Femur (tissue), 1 donor: Measurements from ENCODE around the gene CERT1.

Experiments
- DNase-seq: peaks from one replicate; pipeline ENCODE4 v3.0.0-alpha.2; 2017

Gene CERT1

DNA sequence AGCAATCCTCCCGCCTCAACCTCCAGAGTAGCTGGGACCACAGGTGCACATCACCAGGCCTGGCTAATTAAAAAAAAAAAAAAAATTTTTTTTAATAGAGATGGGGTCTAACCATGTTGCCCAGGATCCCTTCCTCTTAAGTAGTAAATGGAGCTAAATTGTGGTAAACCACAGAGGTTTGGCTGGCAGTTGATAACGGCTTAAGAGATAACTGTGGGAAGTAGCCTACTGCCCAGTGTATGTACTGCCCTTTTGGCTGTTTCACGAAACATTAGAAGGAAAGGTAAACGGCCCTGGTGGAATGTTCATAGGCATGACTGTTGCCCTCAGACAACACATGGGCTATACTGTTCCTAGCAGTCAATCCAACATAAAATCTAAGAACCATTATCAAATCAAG lies 130.0 kb downstream of the CERT1 start:
- DNase-seq: no peak

DNA sequence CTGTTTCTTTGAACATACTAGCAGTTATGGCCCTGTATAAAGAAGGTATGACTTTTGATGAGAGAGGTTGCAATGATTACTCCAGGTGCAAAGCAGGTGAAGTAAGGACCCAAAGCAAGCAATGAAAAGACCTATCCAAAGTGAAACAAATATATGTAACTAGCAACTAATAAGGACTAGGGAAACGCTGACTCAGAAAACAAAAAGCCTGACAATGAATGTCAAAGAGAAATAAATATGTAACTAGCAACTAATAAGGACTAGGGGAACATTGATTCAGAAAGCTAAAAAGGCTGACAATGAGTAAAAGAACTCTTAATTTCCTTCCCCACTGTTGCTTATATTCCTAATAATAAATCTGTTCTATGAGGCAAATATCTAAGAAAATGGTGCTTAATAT lies 131.3 kb downstream of the CERT1 start:
- no peak for DNase-seq

DNA sequence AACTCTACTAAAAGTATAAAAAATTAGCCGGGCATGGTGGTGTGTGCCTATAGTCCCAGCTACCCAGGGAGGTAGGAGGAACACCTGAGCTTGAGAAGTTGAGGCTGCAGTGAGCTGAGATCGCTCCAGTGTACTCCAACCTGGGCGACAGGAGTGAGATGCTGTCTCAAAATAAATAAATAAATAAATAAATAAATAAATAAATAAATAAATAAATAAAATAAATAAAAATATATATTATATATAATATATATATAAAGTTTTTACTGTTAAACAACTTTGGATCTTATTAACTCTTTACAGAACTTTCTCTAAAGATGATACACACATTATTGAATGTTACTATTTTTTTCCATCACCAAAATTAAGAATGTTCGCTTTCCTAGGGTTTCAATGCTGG lies 136.0 kb downstream of the CERT1 start:
- DNase-seq: no peak

DNA sequence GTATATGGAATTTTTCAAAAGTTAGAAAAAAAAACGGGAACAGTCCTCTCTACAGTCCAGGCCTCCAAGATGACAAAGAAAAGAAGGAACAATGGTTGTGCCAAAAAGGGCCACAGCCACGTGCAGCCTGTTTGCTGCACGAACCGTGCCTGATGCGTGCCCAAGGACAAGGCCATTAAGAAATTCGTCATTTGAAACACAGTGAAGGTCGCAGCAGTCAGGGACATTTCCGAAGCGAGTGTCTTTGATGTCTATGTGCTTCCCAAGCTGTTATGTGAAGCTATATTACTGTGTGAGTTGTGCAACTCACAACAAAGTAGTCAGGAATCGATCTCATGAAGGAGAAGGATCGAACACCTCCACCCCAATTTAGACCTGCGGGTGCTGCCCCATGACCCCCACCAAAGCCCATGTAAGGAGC lies 137.0 kb downstream of the CERT1 start:
- DNase-seq: no peak

DNA sequence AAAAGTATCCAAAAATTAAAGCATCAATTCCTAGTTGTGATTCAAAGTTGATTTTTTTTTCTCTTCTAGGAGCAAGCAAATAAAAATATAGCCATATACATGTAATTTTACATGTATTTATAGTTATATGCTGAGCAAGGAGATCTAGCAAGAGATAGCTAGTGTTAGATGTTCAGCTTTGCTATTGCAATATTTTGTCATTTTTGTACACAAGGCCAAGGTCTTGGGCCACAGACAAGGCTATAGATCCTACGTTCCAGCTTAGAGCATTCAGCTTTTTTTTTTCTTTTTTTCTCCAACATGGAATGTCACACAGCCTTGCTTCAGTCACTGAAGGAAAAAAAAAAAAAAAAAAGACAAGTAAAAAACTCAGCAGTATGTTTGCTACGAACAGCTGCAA lies 137.6 kb downstream of the CERT1 start:
- no peak for DNase-seq

DNA sequence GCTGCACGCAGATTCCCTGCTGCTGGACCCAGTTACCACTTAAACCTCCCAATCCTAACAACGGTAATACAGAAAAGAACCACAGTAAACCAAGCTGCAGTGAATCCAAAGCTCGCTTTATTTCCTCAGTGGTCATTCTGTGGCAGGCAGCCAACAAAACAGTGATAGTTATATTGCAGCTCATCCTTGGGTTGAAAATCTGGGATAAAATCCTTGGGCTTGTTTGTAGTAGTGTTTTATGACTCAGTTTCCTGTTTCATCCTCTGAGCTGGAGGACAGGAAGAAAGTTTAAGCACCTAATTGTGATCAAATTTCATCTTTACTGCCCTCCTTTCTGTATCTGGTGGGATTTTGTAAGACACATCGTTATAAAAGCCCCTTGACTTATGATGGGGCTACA lies 143.0 kb downstream of the CERT1 start:
- DNase-seq: no peak

DNA sequence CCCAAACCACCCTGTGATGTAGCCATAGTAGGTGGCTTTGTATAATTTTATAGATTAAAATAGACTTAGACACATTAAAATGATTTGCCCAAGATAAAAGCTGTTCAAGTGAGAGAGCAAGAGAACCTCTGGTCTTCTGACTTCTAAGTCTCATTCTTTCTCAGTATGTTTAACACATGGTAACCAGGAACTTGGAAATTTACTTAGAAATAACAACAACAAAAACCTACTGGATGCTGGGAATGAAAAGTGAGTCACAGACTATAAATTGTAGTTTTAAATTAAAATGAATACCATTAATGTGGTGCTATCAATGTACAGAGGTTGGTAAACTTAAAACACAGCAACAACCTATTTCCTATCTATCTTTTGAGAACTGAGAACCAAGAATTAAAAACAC lies 144.0 kb downstream of the CERT1 start:
- DNase-seq: no peak

DNA sequence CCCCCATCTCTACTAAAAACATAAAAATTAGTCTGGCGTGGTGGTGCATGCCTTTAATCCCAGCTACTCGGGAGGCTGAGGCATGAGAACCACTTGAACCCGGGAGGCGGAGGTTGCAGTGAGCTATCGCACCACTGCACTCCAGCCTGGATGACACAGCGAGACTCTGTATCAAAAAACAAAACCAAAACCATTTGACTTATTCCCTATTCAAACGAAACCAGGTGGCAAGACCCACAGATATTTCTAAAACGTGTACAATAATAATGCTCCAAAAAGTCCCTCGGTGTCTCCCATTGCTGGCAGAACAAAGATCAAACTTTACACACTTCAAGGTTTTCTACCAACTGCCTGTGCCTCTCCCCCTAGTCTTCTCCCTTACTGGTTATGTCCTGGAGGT lies 144.6 kb downstream of the CERT1 start:
- DNase-seq: no peak

DNA sequence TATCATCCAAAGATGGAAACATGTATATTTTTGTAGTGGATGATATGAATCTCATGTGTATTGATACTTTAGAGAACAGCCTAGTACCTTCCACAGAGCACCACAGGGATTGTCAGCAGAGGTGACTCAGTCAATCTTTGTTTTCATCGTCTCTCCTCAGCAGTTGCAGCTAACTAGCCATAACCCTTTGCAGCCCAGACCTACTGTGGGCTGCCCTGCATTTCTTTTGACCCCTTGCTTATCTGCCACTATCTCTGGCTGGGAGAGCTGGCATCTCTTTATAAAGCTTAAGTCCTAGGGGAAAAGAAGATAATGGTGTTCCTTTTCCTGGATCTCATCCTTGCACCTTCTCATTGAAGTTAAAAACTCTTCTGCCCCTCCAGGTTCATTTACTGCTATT lies 145.7 kb downstream of the CERT1 start:
- no peak for DNase-seq

DNA sequence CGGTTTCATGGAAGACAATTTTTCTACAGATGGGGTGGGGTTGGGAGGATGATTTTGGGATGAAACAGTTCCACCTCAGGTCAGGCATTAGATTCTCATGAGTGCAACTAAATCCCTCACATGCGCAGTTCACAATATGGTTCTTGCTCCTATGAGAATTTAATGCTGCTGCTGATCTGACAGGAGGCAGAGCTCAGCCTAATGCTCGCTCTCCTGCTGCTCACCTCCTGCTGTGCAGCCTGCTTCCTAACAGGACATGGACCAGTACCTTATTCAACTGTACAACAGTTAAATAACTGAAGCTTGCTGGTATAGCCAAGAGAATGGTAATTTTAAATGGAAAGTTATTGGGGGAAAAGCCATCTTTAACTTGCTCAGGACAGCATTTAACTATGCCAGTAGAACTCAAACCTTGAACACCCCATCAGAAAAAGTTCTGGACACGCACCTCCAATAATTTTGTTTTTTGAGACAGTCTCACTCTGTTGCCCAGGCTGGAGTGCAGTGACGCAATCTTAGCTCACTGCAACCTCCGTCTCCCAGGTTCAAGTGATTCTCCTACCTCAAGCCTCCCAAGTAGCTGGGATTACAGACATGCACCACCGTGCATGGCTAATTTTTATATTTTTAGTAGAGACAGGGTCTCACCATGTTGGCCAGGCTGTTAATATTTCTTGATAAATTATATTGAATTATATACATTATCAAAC lies 146.7 kb downstream of the CERT1 start:
- DNase-seq: no peak

DNA sequence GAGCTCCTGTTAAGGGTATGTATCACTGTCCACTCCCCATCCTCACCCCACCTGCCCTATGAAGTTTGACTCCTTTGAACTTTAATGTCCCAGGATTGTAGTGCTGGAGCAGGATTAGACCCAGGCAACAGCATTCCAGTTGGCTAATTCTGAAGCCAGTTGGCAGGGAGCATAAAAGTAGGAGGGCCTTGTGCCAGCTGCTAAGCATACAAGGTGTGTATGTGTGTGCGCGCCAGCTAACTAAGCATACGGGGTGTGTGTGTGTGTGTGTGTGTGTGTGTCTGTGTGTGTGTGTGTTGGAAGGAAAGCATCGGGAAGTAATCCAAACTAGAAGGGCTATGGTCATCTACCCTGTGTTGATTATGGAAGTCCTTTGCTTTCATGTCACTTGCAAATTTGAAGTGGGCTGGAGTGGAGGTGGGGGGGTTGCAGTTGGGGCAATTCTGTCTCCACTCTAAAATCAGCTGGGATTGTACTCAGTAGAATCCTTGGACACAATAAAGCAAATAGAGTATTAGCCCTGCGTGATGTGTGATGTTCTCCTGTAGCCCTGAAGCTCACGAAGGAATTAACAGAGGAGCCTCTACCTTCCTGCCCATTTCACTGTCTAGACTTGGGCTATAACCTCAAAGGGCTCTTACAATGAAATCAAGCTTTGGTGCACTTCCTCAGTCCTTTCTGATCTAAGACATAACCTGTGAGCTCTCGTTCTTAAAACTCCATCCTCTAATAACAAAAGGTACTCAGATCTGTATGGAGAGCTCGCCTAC lies 147.5 kb downstream of the CERT1 start:
- DNase-seq: peak; percentile 35

DNA sequence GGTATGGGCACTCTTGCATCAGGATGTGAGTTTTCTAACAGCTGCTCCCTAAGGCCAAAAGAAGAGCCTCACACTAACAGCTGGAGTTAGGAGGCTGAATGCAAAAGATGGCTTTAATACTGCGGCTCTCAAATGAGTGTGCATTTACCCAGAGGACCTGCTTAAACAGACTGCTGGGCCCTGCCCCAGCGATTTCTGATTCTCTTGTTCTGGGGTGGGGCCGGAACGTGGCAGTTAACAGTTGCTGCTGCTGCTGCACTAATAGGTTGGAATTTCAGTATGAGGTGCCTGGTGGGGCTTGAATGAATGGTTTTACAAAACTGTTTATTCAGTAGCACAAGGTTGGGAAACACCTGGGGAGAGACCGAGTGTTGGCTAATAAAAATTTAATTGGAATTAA lies 148.3 kb downstream of the CERT1 start:
- DNase-seq: peak; percentile 35

DNA sequence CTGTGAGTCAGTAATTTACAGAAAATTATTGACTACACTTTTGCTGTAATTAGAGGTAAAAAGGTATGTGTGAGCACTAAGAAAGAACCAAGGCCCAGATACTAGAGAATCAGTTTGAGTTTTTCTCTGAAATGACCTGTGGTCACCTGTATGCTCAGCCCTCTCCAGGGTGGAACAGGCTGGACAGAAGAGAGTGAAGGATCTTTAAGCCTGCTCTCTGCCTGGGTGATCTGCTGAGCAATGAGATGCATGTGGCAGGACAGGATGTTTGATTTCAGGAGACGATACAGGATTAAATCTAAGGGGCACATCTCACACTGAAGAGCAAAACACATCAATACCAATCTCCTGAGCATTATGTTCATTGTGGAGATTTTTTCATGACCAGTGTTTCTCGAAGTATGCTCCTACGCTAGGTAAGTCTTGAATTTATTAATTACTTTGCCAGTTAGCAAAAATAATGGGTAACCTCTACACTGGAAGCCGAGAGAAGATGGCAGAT lies 148.9 kb downstream of the CERT1 start:
- no peak for DNase-seq

DNA sequence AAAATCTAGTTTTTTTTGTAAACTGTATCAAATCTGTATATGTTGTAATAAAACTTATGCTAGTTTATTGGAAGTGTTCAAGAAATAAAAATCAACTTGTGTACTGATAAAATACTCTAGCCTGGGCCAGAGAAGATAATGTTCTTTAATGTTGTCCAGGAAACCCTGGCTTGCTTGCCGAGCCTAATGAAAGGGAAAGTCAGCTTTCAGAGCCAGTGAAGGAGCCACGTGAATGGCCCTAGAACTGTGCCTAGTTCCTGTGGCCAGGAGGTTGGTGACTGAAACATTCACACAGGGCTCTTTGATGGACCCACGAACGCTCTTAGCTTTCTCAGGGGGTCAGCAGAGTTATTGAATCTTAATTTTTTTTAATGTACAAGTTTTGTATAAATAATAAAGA lies 150.1 kb downstream of the CERT1 start:
- no peak for DNase-seq

DNA sequence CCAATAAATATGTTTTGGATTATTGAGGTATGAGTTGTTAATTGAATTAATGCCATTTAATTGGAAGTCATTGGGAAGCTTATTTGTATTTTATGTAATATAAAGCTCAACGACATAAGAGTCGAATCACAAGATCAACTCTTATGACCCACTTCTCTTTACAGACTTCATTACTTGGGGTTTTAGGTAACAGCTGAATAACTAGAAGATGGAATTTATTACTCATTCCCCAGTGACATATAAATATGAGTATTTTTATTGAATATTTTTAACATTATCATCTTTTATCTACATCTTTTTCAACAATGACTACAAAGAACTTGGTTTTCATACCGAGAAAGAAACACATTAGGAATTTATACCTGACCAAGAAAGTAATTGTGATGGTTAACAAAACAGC lies 153.3 kb downstream of the CERT1 start:
- DNase-seq: no peak

DNA sequence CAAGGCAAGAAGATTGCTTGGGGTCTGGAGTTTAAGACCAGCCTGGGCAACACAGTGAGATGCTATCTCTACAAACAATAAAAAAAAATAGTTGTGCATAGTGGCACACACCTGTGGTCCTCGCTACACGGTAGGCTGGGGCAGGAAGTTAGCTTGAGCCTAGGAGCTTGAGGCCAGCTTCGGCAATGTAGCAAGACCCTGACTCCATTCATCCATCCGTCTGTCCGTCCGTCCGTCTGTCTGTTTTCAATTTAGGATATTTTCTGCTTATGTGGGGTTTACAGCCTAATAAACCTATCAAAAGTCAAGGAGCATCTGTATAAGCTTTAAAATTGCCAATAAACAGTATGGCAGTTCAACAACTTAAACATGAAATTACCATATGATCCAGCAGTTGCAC lies 154.7 kb downstream of the CERT1 start:
- no peak for DNase-seq

DNA sequence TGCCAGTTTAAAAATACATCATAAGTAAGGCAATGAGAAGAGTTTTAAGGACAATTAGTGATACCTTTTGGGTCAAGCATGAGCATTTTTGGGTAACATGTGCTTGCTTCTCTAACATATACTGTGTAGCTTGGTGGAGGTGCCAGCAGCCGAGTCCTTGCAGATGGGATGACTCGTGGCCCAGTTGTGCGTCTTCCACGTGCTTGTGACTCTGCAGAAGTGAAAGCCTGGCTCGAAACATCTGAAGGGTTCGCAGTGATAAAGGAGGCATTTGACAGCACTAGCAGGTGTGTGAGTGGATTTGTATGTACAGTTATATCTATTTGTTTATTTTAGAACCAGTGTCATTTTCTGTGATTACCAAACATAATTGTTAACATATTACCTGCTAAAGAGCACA lies 156.2 kb downstream of the CERT1 start:
- DNase-seq: no peak

DNA sequence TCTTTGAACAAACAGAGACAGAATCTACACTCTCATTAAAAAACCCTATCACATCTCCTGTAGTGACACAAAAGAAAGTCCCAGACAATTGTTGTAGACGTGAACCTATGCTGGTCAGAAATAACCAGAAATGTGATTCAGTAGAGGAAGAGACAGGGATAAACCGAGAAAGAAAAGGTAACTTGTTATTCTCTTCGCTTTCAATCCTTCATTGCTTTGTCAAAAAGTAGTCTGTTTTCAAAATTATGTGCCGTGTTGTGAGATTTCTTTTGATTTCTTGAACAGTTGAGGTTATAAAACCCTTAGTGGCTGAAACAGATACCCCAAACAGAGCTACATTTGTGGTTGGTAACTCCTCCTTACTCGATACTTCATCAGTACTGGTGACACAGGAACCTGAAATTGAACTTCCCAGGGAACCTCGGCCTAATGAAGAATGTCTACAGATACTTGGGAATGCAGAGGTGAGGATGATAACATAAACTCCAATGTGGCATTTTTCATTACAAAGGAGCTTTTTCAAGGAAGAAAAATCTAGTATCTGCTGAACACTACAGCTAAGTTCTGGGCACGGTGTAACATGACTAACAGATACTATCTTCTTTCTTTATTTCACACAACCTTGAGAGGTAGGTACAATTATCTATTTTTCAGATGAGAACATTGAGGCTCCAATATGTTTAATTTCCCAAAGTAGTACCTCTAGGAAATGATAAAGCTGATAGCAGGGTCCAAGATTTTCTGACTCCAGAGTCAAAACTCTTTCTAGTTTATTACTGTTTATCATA lies 160.1 kb downstream of the CERT1 start:
- DNase-seq: no peak

DNA sequence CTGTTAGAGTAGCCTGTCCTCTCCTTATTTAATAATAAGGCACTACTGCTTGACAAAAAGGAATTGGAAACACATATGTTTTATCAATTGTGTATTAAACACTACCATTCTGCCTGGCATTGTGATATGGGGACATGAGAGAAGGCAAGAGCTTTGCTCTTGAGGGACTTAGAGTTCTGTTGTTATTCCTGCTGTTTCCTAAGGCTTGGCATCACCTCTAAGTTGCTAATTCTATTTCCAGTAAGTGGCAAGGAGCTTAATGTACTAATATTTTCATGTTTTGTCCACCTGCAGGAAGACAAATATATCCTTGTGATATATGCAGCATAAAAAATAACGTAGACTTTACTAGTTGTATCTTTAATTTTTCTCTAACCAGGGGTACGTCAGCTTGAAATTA lies 161.8 kb downstream of the CERT1 start:
- DNase-seq: no peak

DNA sequence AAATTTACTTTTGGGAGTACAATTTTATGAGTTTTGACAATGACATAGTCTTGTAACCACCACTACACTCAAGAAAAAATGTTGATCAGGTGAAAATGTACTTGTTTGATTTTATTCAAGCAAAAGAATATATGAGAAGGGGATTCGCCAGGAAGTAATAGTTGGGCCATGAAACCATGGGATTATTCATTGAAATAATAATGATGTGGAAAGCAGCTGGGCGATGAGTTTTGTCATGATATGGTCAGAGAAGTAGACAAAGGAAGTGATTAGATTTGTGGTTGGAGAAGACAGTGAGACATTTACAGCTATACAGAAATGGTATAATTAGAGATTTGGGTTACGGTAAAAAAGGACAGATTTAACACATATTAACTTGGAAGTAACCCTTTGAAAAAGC lies 163.2 kb downstream of the CERT1 start:
- DNase-seq: no peak

DNA sequence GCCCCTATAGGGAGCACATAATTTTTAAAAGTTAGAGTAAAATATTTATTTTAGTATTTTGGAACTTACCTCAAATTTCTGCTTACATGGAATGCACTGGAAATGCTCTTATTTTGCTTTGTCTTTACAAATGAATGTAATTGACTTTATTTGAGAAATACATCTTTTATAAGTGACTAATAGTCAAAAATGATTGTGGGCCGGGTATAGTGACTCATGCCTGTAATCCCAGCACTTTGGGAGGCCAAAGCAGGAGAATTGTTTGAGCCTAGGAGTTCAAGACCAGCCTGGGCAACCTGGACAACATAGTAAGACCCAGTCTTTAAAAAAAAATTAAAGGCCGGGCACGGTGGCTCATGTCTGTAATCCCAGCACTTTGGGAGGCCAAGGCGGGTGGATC lies 168.6 kb downstream of the CERT1 start:
- DNase-seq: no peak

DNA sequence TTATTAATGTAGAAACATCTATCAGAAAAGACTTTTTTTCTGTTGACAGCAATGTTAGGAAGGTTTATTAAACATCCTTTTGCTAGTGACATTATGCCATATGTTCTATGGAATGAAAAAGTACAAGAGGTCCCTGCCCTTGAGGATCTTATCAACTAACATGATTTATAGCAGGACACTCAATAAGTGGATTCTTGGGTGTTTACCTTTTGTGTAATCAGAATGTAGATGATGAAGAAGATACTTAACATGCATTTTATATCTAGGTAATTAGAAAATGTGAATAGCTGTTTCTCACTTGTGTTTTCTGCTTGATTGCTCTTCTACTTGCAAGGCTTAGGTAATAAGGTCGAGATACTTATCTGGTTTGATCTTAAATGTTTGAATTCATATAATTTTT lies 169.5 kb downstream of the CERT1 start:
- DNase-seq: no peak

DNA sequence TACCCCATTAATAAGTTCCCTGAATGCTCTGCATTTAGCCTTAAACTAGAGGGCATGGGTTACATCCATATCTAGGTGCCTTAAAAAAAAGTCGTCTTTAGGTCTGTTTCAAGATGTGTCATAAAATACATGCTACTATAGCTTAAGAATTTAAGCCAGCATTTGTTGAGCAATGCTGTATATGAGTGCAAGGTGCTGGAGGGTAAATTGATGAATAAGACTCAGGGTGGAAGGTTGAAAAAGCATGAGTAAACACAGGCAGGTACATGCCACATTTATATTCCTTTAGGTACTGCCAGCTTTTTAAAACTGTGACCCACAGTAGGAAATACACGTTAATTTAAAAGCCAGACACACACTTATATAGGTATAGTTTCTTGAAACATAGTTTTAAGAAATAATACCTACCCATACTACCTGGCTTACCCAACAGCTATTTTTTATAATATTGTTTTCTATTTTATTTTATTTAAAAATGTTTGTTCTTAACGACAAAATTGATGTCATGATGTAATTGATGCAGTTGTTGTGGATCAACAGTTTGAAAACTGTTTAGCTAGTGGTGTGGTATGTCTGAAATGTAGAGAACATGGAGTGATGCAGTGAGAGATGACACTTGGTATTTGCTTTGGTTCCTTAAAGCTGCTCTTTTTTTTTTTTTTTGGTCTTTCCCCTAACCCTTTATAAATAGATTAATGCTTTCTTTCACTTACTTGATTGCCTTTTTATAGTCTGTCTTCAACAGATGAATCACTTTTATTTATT lies 170.5 kb downstream of the CERT1 start:
- no peak for DNase-seq
